Measurements from ENCODE around the gene COX18.

DNA sequence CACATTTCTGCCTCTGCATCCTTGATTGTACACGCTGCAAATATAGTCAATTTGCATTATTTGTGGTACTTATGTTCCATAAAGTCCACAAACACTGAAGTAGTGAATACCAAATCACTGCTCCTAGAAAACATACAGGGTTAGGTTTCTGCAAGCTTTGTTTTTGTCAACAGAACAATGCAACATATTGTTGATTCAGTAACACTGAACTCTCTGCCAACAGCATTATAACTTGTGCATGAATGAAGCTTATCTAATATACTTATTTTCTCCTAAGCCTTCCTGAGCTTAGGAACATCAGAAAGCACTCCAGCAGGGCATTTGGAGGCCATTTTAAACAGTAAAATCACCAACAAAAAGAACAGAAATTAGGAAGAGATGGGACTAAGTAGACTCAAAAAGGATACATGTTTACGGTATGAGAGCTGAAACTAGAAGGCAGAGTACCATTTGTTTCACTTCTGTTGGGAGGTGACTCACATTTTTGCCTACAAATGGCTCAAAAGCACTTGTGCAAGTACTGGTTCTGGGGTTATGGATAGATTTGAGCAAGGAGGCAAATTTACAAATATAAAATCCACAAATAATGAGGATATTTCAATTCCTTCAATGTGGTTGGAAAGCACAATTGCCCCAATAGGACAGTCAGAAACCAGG, 14.1 kb downstream of the COX18 start:
- TF ChIP-seq CTCF (conservative IDR thresholded peaks at IDR 0.05; ENCODE audit: low read length), result no peak
- TF ChIP-seq EZH2phosphoT487 (IDR thresholded peaks at IDR 0.05; ENCODE audit: borderline replicate concordance, low read depth, low read length), result no peak

Data from OCI-LY7 (cell line).